CD4-positive, alpha-beta T cell treated with Interferon alpha-2 for 1 hour (primary cell): Measurements from ENCODE around the gene USP24.
A peak's percentile ranks its signal among the peaks of the same experiment; 100 is the strongest.
"Not testable (repeated sequence)": the region's sequence is repeated elsewhere in the genome, so short reads cannot be mapped to it uniquely, and the experiment has no call there.

ENCODE experiments used
- DNase-seq, 2 donors: peaks; one replicate each; pipeline ENCODE4 v3.0.0-alpha.2; 2020 to 2022

USP24 gene

DNA sequence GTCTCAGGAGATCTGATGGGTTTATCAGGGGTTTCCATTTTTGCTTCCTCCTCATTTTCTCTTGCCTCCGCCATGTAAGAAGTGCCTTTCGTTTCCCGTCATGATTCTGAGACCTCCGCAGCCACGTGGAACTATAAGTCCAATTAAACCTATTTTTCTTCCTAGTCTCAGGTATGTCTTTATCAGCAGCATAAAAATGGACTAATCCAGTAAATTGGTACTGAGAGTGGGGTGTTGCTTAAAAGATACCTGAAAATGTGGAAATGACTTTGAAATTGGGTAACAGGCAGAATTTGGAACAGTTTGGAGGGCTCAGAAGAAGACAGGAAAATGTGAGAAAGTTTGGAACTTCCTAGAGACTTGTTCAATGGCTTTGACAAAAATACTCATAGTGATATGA lies 184.1 kb downstream of the USP24 start:
- DNase-seq: not testable (repeated sequence)

- DNase-seq: not testable (repeated sequence)
Measured at GRCh38 chr1:55026682-55027081, 188.5 kb downstream of the USP24 start.

GRCh38 chr1:55024163-55024562 lies 191.0 kb downstream of the USP24 start:
- DNase-seq: not testable (repeated sequence)

DNA sequence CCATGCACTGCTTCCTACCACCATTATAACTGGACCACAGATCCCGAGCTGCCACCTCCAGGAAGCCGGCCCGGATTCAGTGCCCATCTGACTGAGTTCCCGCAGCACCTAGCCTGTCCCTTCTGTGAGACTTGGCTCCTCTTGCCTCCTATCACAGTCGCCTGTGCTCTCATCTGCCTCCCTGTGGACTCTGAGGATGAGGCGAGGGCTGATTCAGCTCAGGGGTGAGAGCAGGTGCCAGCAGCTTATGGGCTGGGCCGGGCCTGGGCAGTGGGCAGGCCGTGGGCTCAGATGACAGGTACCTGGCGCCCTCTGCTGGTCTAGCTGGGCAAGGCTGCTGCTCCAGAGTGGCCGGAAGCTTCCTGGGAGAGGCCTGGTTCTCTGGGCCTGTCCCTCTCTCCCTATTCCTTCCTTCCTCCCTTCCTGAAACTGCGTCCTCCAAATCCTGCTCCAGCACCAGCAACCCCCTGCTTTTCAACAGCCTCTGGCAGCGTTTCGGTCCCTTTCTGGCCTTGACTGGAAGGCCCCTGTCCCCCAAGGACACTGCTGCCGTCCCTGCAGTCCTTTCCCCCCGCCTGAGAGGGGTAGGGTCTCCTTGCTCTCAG lies 193.1 kb downstream of the USP24 start:
- peak; percentile 58 to 60 for DNase-seq

GRCh38 chr1:55018395-55018794 lies 196.8 kb downstream of the USP24 start:
- DNase-seq: no peak
